Measurements from ENCODE around the gene CLP1. TPM values are rescaled to one million over a fixed set of nuclear protein-coding genes. Genes with fewer than 3 reads are reported as not detected.

CLP1 gene
- polyA plus RNA-seq, 3 donors = 15.2 to 17.9 (median 15.8) TPM

Other genes with a start within 250 kb of the CLP1 start
- 10 to 100 TPM; 20.3 to 25.0 (median 24.4) TPM for gene SLC43A3, start 230.6 kb upstream of the CLP1 start, polyA plus RNA-seq (ENCODE audit: insufficient read length in 3 of 3)
- 1 to 10 TPM; 2.8 to 4.7 (median 3.8) TPM for gene RTN4RL2, start 197.2 kb upstream of the CLP1 start, polyA plus RNA-seq (ENCODE audit: insufficient read length in 3 of 3)
- 1 to 10 TPM; 5.0 to 6.5 (median 5.5) TPM for gene SLC43A1, start 142.1 kb upstream of the CLP1 start, polyA plus RNA-seq (ENCODE audit: insufficient read length in 3 of 3)
- 10 to 100 TPM; 33.1 to 47.7 (median 40.0) TPM for gene TIMM10, start 127.0 kb upstream of the CLP1 start, polyA plus RNA-seq (ENCODE audit: insufficient read length in 3 of 3)
- under 1 TPM; 0.17 to 0.37 (median 0.30) TPM for gene SMTNL1, start 120.2 kb upstream of the CLP1 start, polyA plus RNA-seq (ENCODE audit: insufficient read length in 3 of 3)
- 10 to 100 TPM; 30.6 to 40.3 (median 34.2) TPM for gene UBE2L6, start 90.1 kb upstream of the CLP1 start, polyA plus RNA-seq (ENCODE audit: insufficient read length in 3 of 3)
- gene SERPING1, start 60.1 kb upstream of the CLP1 start, polyA plus RNA-seq (ENCODE audit: insufficient read length in 3 of 3) = 100 to 1,000 TPM; 125 to 141 (median 130) TPM
- 1 to 10 TPM; 2.0 to 5.9 (median 4.3) TPM for gene YPEL4, start 7.8 kb upstream of the CLP1 start, polyA plus RNA-seq (ENCODE audit: insufficient read length in 3 of 3)
- gene ZDHHC5, start 10.4 kb downstream of the CLP1 start, polyA plus RNA-seq (ENCODE audit: insufficient read length in 3 of 3) = 10 to 100 TPM; 53.7 to 59.9 (median 54.9) TPM
- 10 to 100 TPM; 21.3 to 24.3 (median 22.9) TPM for gene MED19, start 54.5 kb downstream of the CLP1 start, polyA plus RNA-seq (ENCODE audit: insufficient read length in 3 of 3)
- 100 to 1,000 TPM; 114 to 123 (median 118) TPM for gene TMX2, start 54.8 kb downstream of the CLP1 start, polyA plus RNA-seq (ENCODE audit: insufficient read length in 3 of 3)
- 100 to 1,000 TPM; 126 to 150 (median 149) TPM for gene SELENOH, start 83.7 kb downstream of the CLP1 start, polyA plus RNA-seq (ENCODE audit: insufficient read length in 3 of 3)
- gene BTBD18, start 94.1 kb downstream of the CLP1 start, polyA plus RNA-seq (ENCODE audit: insufficient read length in 3 of 3) = under 1 TPM; 0.14 to 0.50 (median 0.48) TPM
- gene CTNND1, start 104.0 kb downstream of the CLP1 start, polyA plus RNA-seq (ENCODE audit: insufficient read length in 3 of 3) = 100 to 1,000 TPM; 190 to 240 (median 218) TPM